Measurements from ENCODE around the gene OR6Q1.

The OR6Q1 gene

GRCh38 chr11:58055806-58056401 lies 25.2 kb downstream of the OR6Q1 start:
- in situ Hi-C loops (cut with HindIII; ENCODE audit: low sequenced_read_pairs): no loop called here

DNA sequence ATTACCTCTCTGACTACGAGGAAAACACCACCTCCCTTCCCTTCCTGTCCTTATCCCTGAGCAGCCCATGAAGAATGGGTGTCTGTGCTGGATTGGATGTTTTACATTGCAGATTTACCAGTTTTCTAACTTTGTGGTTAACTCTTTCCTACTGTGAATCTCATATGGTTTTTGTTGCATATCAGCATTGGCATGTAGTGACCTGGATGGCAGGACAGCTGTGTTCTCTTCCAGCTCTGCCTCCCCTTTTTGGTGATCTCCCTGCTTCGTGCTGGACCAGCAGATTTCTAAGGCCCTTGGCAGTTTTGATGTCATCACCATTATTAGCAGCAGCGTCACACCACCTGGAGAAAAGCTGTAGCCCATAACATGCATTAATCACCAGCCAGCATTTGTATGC lies 26.7 kb downstream of the OR6Q1 start:
- in situ Hi-C loops (cut with HindIII; ENCODE audit: low sequenced_read_pairs): no loop called here

GRCh38 chr11:58058276-58059006 lies 27.7 kb downstream of the OR6Q1 start:
- in situ Hi-C loops (cut with HindIII; ENCODE audit: low sequenced_read_pairs): no loop called here

DNA sequence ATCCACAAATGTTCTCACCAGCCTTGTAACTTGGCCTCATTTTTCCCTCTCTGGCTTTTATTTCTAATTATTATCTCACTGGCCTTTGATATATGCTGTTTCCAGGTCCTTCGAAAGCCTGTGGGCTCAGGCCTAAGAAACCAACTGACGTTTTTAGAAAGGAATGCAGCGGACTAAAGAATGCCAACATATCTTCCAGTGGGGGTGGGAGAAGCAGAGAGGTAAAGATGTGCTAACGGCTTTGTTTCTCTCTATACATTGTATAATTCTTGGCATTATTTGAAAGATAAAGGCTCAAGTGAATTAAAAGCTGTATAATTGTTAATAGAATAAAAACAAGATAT lies 28.2 kb downstream of the OR6Q1 start:
- in situ Hi-C loops (cut with HindIII; ENCODE audit: low sequenced_read_pairs): no loop called here

DNA sequence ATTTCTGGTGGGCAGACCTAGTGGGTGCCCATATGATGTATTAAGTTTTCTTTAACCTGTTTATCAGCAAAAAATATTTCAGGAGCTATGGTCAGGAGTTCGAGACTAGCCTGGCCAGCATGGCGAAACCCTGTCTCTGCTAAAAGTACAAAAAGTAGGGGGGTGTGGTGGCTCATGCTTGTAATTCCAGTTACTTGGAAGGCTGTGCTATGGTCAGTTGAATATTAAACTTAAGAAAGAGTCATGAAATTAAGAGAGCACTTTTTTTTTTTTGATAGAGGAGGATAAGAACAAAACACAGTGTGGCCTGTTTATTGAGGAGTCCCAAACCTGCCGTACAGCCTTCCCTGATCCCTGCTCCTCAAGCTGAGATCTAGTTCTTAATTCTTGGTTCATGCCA lies 29.8 kb downstream of the OR6Q1 start:
- in situ Hi-C loops (cut with HindIII; ENCODE audit: low sequenced_read_pairs): no loop called here

- in situ Hi-C loops (cut with HindIII; ENCODE audit: low sequenced_read_pairs): no loop called here
Measured at GRCh38 chr11:58060939-58061672, 30.4 kb downstream of the OR6Q1 start.

DNA sequence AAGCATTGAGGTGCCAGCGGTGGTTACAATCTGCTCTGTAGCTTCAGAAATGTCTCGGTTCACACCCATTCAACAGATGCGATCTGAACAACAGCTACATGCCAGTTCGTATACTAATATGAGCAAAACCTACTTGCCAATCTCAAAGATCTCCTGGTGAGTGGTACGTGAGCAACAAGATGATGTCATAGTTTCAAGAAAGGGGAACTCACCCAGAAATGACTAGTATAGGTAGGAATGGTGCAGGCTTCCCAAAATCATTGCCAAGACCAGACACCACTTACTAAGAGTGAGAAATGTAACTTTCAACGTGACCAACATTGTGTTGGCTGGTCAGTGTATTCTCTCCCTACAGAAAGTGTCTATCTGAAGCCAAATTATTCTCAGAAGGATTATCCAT lies 31.1 kb downstream of the OR6Q1 start:
- in situ Hi-C loops (cut with HindIII; ENCODE audit: low sequenced_read_pairs): no loop called here

GRCh38 chr11:58067685-58068084 lies 36.9 kb downstream of the OR6Q1 start:
- in situ Hi-C loops (cut with HindIII; ENCODE audit: low sequenced_read_pairs): no loop called here

DNA sequence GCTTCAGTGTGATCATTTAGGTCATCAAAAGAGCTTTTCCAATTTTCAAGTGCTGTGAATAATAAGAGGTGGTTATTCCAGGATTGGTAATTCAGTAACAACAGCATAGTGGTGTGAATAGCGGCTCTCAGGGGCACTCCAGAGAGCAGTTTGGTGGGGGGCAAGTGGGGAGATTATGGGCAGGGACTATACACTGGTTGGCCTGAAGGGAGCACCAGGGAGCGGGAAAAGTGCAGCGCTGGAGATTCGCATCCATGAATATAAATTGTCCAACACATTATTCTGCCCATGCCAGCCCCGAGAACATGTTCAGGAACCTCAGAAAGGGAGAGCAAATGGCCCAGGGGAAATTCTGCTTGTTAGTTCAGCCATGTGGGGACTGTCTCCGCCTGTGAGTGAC lies 37.9 kb downstream of the OR6Q1 start:
- in situ Hi-C loops (cut with HindIII; ENCODE audit: low sequenced_read_pairs): no loop called here

- in situ Hi-C loops (cut with HindIII; ENCODE audit: low sequenced_read_pairs): no loop called here
Measured at GRCh38 chr11:58070585-58070984, 39.8 kb downstream of the OR6Q1 start.

GRCh38 chr11:58075781-58076180 lies 45.0 kb downstream of the OR6Q1 start:
- in situ Hi-C loops (cut with HindIII; ENCODE audit: low sequenced_read_pairs): no loop called here

Measured in endothelial cell of hepatic sinusoid (primary cell).